SK-N-SH (cell line): ENCODE results near the gene C1QTNF4. TPM values are rescaled to one million over a fixed set of nuclear protein-coding genes. Genes with fewer than 3 reads are reported as not detected.

Experiments
- CTCF ChIA-PET: fragments of 300-600, 350-600 bp; formaldehyde crosslinking; extraction: SDS; loops from one replicate; lab custom pipeline; 2021; lab: Yijun Ruan, JAX
- POLR2A ChIA-PET: fragments of 350-600 bp; sonication (Branson Sonifier 250); formaldehyde crosslinking; extraction: SDS; loops from one replicate; lab custom pipeline; 2020; ENCODE audit warnings: antibody characterized with exemption, inconsistent platforms; lab: Yijun Ruan, JAX
- DNase-seq: peaks from one replicate; pipeline ENCODE4 v3.0.0; 2012
- H2AFZ ChIP-seq: fragments of 200-600 bp; sonication (generic); 2 replicates; pipeline ENCODE4 v1.8.1; 2016; ENCODE audit warnings: antibody characterized with exemption, mild to moderate bottlenecking, low read depth
- H3F3A ChIP-seq: fragments of 200-600 bp; sonication (generic); replicated peaks from 2 replicates; pipeline ENCODE3; 2016; ENCODE audit warnings: antibody characterized with exemption, mild to moderate bottlenecking; ENCODE audit not compliant: insufficient read depth
- H3K27ac ChIP-seq, 2 experiments: fragments of 200-500 bp in 1 of 2; fragments of 200-600 bp in 1 of 2; sonication (Bioruptor generic) in 1 of 2; sonication (generic), shearing (Covaris generic) in 1 of 2; 2 replicates each; pipeline versions ENCODE4 v1.5.1 to v1.6.1; 2014 to 2016; ENCODE audit warnings: low read depth in 2 of 2, inconsistent platforms in 1 of 2, low read length in 1 of 2, mild to moderate bottlenecking in 1 of 2, mixed read lengths in 1 of 2
- H3K27me3 ChIP-seq: fragments of 200-600 bp; sonication (generic), shearing (Covaris generic); 2 replicates; pipeline ENCODE4 v1.6.1; 2016; ENCODE audit warnings: mixed run types; ENCODE audit not compliant: insufficient read depth
- H3K36me3 ChIP-seq, 2 experiments: fragments of 200-500 bp in 1 of 2; fragments of 200-600 bp in 1 of 2; sonication (Bioruptor generic) in 1 of 2; sonication (generic) in 1 of 2; replicated peaks in 1 of 2; 2 replicates each; pipeline versions ENCODE3 to v1.5.1; 2014 to 2016; ENCODE audit warnings: low read length in 1 of 2, mild to moderate bottlenecking in 1 of 2; ENCODE audit not compliant: insufficient read depth in 2 of 2, control insufficient read depth in 1 of 2
- H3K4me1 ChIP-seq, 2 experiments: fragments of 200-500 bp in 1 of 2; fragments of 200-600 bp in 1 of 2; sonication (Bioruptor generic) in 1 of 2; sonication (generic), shearing (Covaris generic) in 1 of 2; 2 replicates each; pipeline versions ENCODE4 v1.5.1 to v1.6.1; 2014 to 2016; ENCODE audit warnings: low read depth in 1 of 2, low read length in 1 of 2, mixed run types in 1 of 2; ENCODE audit not compliant: insufficient read depth in 2 of 2, control insufficient read depth in 1 of 2
- H3K4me2 ChIP-seq: fragments of 200-600 bp; sonication (generic), shearing (Covaris generic); 2 replicates; pipeline ENCODE4 v1.6.1; 2017; ENCODE audit warnings: mixed run types
- H3K4me3 ChIP-seq, 2 experiments: fragments of 200-500 bp in 1 of 2; fragments of 200-600 bp in 1 of 2; sonication (Bioruptor generic) in 1 of 2; sonication (generic), shearing (Covaris generic) in 1 of 2; 2 replicates each; pipeline versions ENCODE4 v1.5.1 to v1.8.1; 2014 to 2016; ENCODE audit warnings: low read depth in 2 of 2, inconsistent platforms in 1 of 2, low read length in 1 of 2, mild to moderate bottlenecking in 1 of 2, mixed read lengths in 1 of 2, moderate library complexity in 1 of 2
- H3K79me2 ChIP-seq: fragments of 200-600 bp; sonication (generic); 2 replicates; pipeline ENCODE4 v1.8.1; 2017; ENCODE audit warnings: mild to moderate bottlenecking; ENCODE audit not compliant: insufficient read depth
- H3K9ac ChIP-seq: fragments of 200-600 bp; sonication (generic); 2 replicates; pipeline ENCODE4 v1.6.1; 2017; ENCODE audit warnings: mixed run types
- H3K9me2 ChIP-seq: fragments of 200-600 bp; sonication (generic); 2 replicates; pipeline ENCODE4 v1.6.1; 2017; ENCODE audit warnings: mixed run types
- H3K9me3 ChIP-seq: fragments of 200-600 bp; sonication (generic); 2 replicates; pipeline ENCODE4 v1.6.1; 2017; ENCODE audit warnings: mixed run types, mild to moderate bottlenecking, moderate library complexity
- H4K20me1 ChIP-seq: fragments of 200-600 bp; sonication (generic); 2 replicates; pipeline ENCODE4 v1.6.1; 2017; ENCODE audit warnings: mild to moderate bottlenecking, mixed run types; ENCODE audit not compliant: insufficient read depth
- CTCF ChIP-seq: fragments of 200-600 bp; sonication (generic); IDR thresholded peaks from 2 replicates; pipeline ENCODE4 v1.6.1; 2017; ENCODE audit warnings: antibody characterized with exemption, mild to moderate bottlenecking, moderate library complexity
- MAX ChIP-seq: IDR thresholded peaks from 2 replicates; pipeline ENCODE4 v1.4.0; 2012; ENCODE audit warnings: low read depth
- MEF2A ChIP-seq: IDR thresholded peaks from 2 replicates; pipeline ENCODE4 v1.4.0; 2012; ENCODE audit warnings: low read depth, borderline replicate concordance
- MXI1 ChIP-seq: IDR thresholded peaks from 2 replicates; pipeline ENCODE4 v1.6.1; 2012; ENCODE audit warnings: mild to moderate bottlenecking, low read depth, low read length, improper control_type of control experiment
- NFIC ChIP-seq: IDR thresholded peaks from 2 replicates; pipeline ENCODE4 v1.4.0; 2012; ENCODE audit warnings: borderline replicate concordance
- NRF1 ChIP-seq: IDR thresholded peaks from 2 replicates; pipeline ENCODE4 v1.6.1; 2012; ENCODE audit warnings: low read depth, mild to moderate bottlenecking, low read length
- PBX3 ChIP-seq: IDR thresholded peaks from 2 replicates; pipeline ENCODE4; 2012
- POLR2AphosphoS5 ChIP-seq: IDR thresholded peaks from 2 replicates; pipeline ENCODE4 v1.6.1; 2012; ENCODE audit warnings: low read depth, low read length
- RXRA ChIP-seq: IDR thresholded peaks from 2 replicates; pipeline ENCODE4 v1.4.0; 2012; ENCODE audit warnings: low read depth, mild to moderate bottlenecking, borderline replicate concordance
- SIN3A ChIP-seq: IDR thresholded peaks from 2 replicates; pipeline ENCODE4 v1.6.1; 2012; ENCODE audit warnings: low read depth, mild to moderate bottlenecking, low read length, moderate library complexity, borderline replicate concordance
- SMC3 ChIP-seq: IDR thresholded peaks from 2 replicates; pipeline ENCODE4 v1.6.1; 2012; ENCODE audit warnings: low read depth, low read length, improper control_type of control experiment
- TAF1 ChIP-seq: IDR thresholded peaks from 2 replicates; pipeline ENCODE4 v1.6.1; 2012; ENCODE audit warnings: low read depth, mild to moderate bottlenecking, low read length, moderate library complexity, borderline replicate concordance
- TCF12 ChIP-seq: IDR thresholded peaks from 2 replicates; pipeline ENCODE4 v1.4.0; 2012
- TEAD4 ChIP-seq: IDR thresholded peaks from 2 replicates; pipeline ENCODE4 v1.4.0; 2012; ENCODE audit warnings: mild to moderate bottlenecking, borderline replicate concordance; ENCODE audit not compliant: insufficient read depth
- USF1 ChIP-seq: IDR thresholded peaks from 2 replicates; pipeline ENCODE4 v1.4.0; 2012; ENCODE audit warnings: low read depth, borderline replicate concordance
- USF2 ChIP-seq: fragments of 150-350 bp; IDR thresholded peaks from 2 replicates; pipeline ENCODE4 v1.6.1; 2017; ENCODE audit warnings: antibody characterized with exemption, low read length, low read depth, borderline replicate concordance
- ZBTB33 ChIP-seq: IDR thresholded peaks from 2 replicates; pipeline ENCODE4 v1.4.0; 2012; ENCODE audit warnings: low read depth, borderline replicate concordance
- WGBS: methylation state at CpG from one replicate; pipeline ENCODE4 v1.1.6; 2017; ENCODE audit warnings: low lambda C conversion rate; 5-methylcytosine and 5-hydroxymethylcytosine counted together
- polyA plus RNA-seq, 3 experiments: library from polyadenylated mRNA; depleted of rRNA; stranded (reverse); fragments of >200 nt; gene quantifications; 2 replicates each; pipeline ENCODE4 v1.2.3, GENCODE V29; 2012

Gene C1QTNF4
- polyA plus RNA-seq, 1 of the 3 experiments (the other 2 are of a cell fraction), result 0.08 TPM

- H2AFZ ChIP-seq, result peak overlapping the region; percentile 92
- H3K27me3 ChIP-seq, result no peaks in the 10 kb centered on the region
- H3K36me3 ChIP-seq, result peaks cover 2 to 20% of the 10 kb centered on the region in 2 experiments
- 29% methylated on average over 9 of the region's 9 CpGs for WGBS
- H3K79me2 ChIP-seq, result peaks cover 48% of the 10 kb centered on the region
- peaks cover 35% of the 10 kb centered on the region for H4K20me1 ChIP-seq
- H3K9me3 ChIP-seq, result no peaks in the 10 kb centered on the region
- peak overlapping the region; percentile 84 for H3K4me2 ChIP-seq
- H3K4me1 ChIP-seq, result peaks cover 3 to 18% of the 10 kb centered on the region in 2 experiments; a peak in 2 of 4 replicates
- peak overlapping the region; percentile 41 to 88 for H3K4me3 ChIP-seq
- CTCF ChIA-PET, result interaction anchor here (0.6 to 2.6 kb wide), 16 partner anchors 10 to 1134 kb away, joined by 3 to 21 read pairs (median 4); partner anchors contain the start of genes KBTBD4, NDUFS3 and PTPMT1
- H3K27ac ChIP-seq, result peak overlapping the region; percentile 84 to 87
- H3F3A ChIP-seq, result peaks cover 15% of the 10 kb centered on the region
- H3K9me2 ChIP-seq, result no peaks in the 10 kb centered on the region
- POLR2A ChIA-PET, result interaction anchor here (0.5 to 1.1 kb wide), 4 partner anchors 12 to 339 kb away, joined by 3 to 8 read pairs (median 3); partner anchors contain the start of genes DDB2 and PTPMT1
- no peak for TF ChIP-seq POLR2AphosphoS5
- no peak for TF ChIP-seq SIN3A
- no peak for TF ChIP-seq USF2
- TF ChIP-seq MXI1, result peak; percentile 87
- TF ChIP-seq MAX, result peak; percentile 44
- no peak for TF ChIP-seq USF1
- no peak for TF ChIP-seq NFIC
- no peak for DNase-seq
- H3K9ac ChIP-seq, result peak overlapping the region; percentile 94
These were observed 40.8 kb downstream of the C1QTNF4 start for GRCh38 chr11:47553406-47553743.

GRCh38 chr11:47552566-47553405 lies 41.4 kb downstream of the C1QTNF4 start, which contains the start of gene CELF1:
CELF1 (minus strand) TSS chr11:47553132; CDS start chr11:47499523, 53,609 bp downstream.
- POLR2A ChIA-PET, result interaction anchor here (0.5 to 1.1 kb wide), 5 partner anchors 12 to 338 kb away, joined by 3 to 8 read pairs (median 3); partner anchors contain the start of genes DDB2, NUP160 and PTPMT1
- DNase-seq, result peak; percentile 95
- peak within 1 kb of the TSS; percentile 92 for H2AFZ ChIP-seq
- peak within 1 kb of the TSS; percentile 84 for H3K4me2 ChIP-seq
- no peaks in the 10 kb centered on the region for H3K9me3 ChIP-seq
- peaks cover 16% of the 10 kb centered on the region for H3F3A ChIP-seq
- peaks cover 54% of the 10 kb centered on the region for H3K79me2 ChIP-seq
- peaks cover 41% of the 10 kb centered on the region for H4K20me1 ChIP-seq
- H3K4me1 ChIP-seq, result peaks cover 3 to 24% of the 10 kb centered on the region in 2 experiments; a peak in 2 of 4 replicates
- WGBS, result 2% methylated on average over 21 of the region's 89 CpGs
- H3K27me3 ChIP-seq, result no peaks in the 10 kb centered on the region
- H3K36me3 ChIP-seq, result peaks cover 2 to 20% of the 10 kb centered on the region in 2 experiments
- peak within 1 kb of the TSS; percentile 84 to 87 for H3K27ac ChIP-seq
- CTCF ChIA-PET, result interaction anchor here (0.6 to 2.6 kb wide), 23 partner anchors 9 to 1134 kb away, joined by 3 to 21 read pairs (median 4); partner anchors contain the start of genes KBTBD4, NDUFS3 and PTPMT1
- peak within 1 kb of the TSS; percentile 63 to 88 for H3K4me3 ChIP-seq
- peak within 1 kb of the TSS; percentile 94 for H3K9ac ChIP-seq
- no peaks in the 10 kb centered on the region for H3K9me2 ChIP-seq
- TF ChIP-seq SIN3A, result peak; percentile 55; the same call in 1 of the 2 replicates
- peak; percentile 33; the same call in 1 of the 2 replicates for TF ChIP-seq NRF1
- TF ChIP-seq TCF12, result peak; percentile 5; the same call in 1 of the 2 replicates
- no peak for TF ChIP-seq RXRA
- no peak for TF ChIP-seq MEF2A
- TF ChIP-seq SMC3, result no peak
- peak; percentile 85 for TF ChIP-seq MAX
- 0 out of 2 replicates have a peak, but pooled peaks have one; percentile 30 for TF ChIP-seq TEAD4
- peak; percentile 81 for TF ChIP-seq CTCF
- TF ChIP-seq PBX3, result no peak
- TF ChIP-seq ZBTB33, result no peak
- TF ChIP-seq TAF1, result peak; percentile 71
